ENCODE measurements around the gene SH3RF1.

DNA sequence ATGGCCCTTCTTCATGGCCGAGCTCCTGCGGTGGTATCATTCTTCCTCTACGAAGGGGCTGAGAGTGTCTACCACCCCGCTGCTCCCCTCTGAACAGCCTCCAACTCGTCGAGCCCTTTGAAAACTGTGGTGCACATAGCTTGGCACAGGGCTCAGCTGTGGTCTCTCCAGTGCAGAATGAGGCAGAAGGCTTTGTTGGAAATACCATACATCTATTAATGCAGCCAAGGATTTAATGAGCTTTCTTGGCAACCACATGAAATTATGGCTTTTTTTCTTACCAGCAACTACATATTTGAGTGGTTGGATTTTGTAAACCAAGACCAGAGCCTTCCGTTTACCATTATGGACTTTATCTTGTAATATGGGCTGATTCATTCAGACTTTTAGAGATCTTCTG, 199.0 kb downstream of the SH3RF1 start:
- TF ChIP-seq, protein P1, sequence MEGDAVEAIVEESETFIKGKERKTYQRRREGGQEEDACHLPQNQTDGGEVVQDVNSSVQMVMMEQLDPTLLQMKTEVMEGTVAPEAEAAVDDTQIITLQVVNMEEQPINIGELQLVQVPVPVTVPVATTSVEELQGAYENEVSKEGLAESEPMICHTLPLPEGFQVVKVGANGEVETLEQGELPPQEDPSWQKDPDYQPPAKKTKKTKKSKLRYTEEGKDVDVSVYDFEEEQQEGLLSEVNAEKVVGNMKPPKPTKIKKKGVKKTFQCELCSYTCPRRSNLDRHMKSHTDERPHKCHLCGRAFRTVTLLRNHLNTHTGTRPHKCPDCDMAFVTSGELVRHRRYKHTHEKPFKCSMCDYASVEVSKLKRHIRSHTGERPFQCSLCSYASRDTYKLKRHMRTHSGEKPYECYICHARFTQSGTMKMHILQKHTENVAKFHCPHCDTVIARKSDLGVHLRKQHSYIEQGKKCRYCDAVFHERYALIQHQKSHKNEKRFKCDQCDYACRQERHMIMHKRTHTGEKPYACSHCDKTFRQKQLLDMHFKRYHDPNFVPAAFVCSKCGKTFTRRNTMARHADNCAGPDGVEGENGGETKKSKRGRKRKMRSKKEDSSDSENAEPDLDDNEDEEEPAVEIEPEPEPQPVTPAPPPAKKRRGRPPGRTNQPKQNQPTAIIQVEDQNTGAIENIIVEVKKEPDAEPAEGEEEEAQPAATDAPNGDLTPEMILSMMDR (IDR thresholded peaks at IDR 0.05; ENCODE audit: low read depth, low read length, missing input control): no peak
- TF ChIP-seq, protein P2, sequence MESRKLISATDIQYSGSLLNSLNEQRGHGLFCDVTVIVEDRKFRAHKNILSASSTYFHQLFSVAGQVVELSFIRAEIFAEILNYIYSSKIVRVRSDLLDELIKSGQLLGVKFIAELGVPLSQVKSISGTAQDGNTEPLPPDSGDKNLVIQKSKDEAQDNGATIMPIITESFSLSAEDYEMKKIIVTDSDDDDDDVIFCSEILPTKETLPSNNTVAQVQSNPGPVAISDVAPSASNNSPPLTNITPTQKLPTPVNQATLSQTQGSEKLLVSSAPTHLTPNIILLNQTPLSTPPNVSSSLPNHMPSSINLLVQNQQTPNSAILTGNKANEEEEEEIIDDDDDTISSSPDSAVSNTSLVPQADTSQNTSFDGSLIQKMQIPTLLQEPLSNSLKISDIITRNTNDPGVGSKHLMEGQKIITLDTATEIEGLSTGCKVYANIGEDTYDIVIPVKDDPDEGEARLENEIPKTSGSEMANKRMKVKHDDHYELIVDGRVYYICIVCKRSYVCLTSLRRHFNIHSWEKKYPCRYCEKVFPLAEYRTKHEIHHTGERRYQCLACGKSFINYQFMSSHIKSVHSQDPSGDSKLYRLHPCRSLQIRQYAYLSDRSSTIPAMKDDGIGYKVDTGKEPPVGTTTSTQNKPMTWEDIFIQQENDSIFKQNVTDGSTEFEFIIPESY (IDR thresholded peaks at IDR 0.05): no peak
- no peak for TF ChIP-seq GABPA (IDR thresholded peaks at IDR 0.05 in 1 of 2, conservative IDR thresholded peaks at IDR 0.05 in 1 of 2)
- TF ChIP-seq RAD21 (IDR thresholded peaks at IDR 0.05): no peak
- TF ChIP-seq, protein P3, sequence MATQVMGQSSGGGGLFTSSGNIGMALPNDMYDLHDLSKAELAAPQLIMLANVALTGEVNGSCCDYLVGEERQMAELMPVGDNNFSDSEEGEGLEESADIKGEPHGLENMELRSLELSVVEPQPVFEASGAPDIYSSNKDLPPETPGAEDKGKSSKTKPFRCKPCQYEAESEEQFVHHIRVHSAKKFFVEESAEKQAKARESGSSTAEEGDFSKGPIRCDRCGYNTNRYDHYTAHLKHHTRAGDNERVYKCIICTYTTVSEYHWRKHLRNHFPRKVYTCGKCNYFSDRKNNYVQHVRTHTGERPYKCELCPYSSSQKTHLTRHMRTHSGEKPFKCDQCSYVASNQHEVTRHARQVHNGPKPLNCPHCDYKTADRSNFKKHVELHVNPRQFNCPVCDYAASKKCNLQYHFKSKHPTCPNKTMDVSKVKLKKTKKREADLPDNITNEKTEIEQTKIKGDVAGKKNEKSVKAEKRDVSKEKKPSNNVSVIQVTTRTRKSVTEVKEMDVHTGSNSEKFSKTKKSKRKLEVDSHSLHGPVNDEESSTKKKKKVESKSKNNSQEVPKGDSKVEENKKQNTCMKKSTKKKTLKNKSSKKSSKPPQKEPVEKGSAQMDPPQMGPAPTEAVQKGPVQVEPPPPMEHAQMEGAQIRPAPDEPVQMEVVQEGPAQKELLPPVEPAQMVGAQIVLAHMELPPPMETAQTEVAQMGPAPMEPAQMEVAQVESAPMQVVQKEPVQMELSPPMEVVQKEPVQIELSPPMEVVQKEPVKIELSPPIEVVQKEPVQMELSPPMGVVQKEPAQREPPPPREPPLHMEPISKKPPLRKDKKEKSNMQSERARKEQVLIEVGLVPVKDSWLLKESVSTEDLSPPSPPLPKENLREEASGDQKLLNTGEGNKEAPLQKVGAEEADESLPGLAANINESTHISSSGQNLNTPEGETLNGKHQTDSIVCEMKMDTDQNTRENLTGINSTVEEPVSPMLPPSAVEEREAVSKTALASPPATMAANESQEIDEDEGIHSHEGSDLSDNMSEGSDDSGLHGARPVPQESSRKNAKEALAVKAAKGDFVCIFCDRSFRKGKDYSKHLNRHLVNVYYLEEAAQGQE (IDR thresholded peaks at IDR 0.05): no peak
- no peak for TF ChIP-seq SP1 (IDR thresholded peaks at IDR 0.05)
- TF ChIP-seq TAF1 (conservative IDR thresholded peaks at IDR 0.05): no peak
- TF ChIP-seq JUND (IDR thresholded peaks at IDR 0.05): no peak
- TF ChIP-seq HNF4A (conservative IDR thresholded peaks at IDR 0.05): no peak
- TF ChIP-seq, protein P4, sequence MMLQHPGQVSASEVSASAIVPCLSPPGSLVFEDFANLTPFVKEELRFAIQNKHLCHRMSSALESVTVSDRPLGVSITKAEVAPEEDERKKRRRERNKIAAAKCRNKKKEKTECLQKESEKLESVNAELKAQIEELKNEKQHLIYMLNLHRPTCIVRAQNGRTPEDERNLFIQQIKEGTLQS (IDR thresholded peaks at IDR 0.05): no peak
- TF ChIP-seq NR2F2 (IDR thresholded peaks at IDR 0.05): no peak

Measured in liver (tissue), 3 donors.